Keratinocyte (primary cell): ENCODE results near the gene EML1. TPM values are rescaled to one million over a fixed set of nuclear protein-coding genes. Genes with fewer than 3 reads are reported as not detected.

Experiments used
- DNase-seq: peaks from one replicate; pipeline ENCODE4 v3.0.0-alpha.2; 2011; ENCODE audit warnings: low read depth, missing footprints, low spot score
- FAIRE-seq: peaks from 2 replicates; lab custom pipeline; 2011; peaks lifted over from hg19 to GRCh38; lab: Jason Lieb, UNC
- H2AFZ ChIP-seq: 2 replicates; pipeline ENCODE4 v1.6.0; 2012; ENCODE audit warnings: low read length, control low read depth, inconsistent platforms; ENCODE audit not compliant: control insufficient read depth
- H3K27ac ChIP-seq: 2 replicates; pipeline ENCODE4 v1.5.1; 2011; ENCODE audit warnings: low read length; ENCODE audit not compliant: control insufficient read depth, insufficient read depth
- H3K27me3 ChIP-seq: 3 replicates; pipeline ENCODE4 v1.6.0; 2011; ENCODE audit warnings: low read length; ENCODE audit not compliant: control insufficient read depth, insufficient read depth; ENCODE audit errors: extremely low read depth
- H3K36me3 ChIP-seq, 2 experiments: 2 replicates in 1 of 2; 3 replicates in 1 of 2; pipeline ENCODE4 v1.5.1; 2011; ENCODE audit warnings: low read length in 2 of 2, mild to moderate bottlenecking in 1 of 2; ENCODE audit not compliant: control insufficient read depth in 2 of 2, insufficient read depth in 2 of 2; ENCODE audit errors: extremely low read depth in 1 of 2
- H3K4me1 ChIP-seq: 3 replicates; pipeline ENCODE4 v1.5.1; 2011; ENCODE audit warnings: low read length; ENCODE audit not compliant: control insufficient read depth, insufficient read depth; ENCODE audit errors: extremely low read depth
- H3K4me2 ChIP-seq: 3 replicates; pipeline ENCODE4 v1.6.0; 2011; ENCODE audit warnings: low read depth, low read length; ENCODE audit not compliant: control insufficient read depth, insufficient read depth; ENCODE audit errors: extremely low read depth
- H3K4me3 ChIP-seq, 3 experiments: fragments of 200-600 bp in 1 of 3; sonication (generic) in 1 of 3; 2 replicates in 2 of 3; 3 replicates in 1 of 3; pipeline ENCODE4 v1.5.1; 2011 to 2016; ENCODE audit warnings: low read length in 3 of 3, mild to moderate bottlenecking in 3 of 3, control low read depth in 2 of 3, inconsistent platforms in 1 of 3, low read depth in 1 of 3, mixed read lengths in 1 of 3, mixed run types in 1 of 3, moderate library complexity in 1 of 3; ENCODE audit not compliant: control insufficient read depth in 2 of 3, insufficient read depth in 2 of 3; ENCODE audit errors: extremely low read depth in 1 of 3
- H3K79me2 ChIP-seq: 2 replicates; pipeline ENCODE4 v1.6.0; 2012; ENCODE audit warnings: low read length; ENCODE audit not compliant: control insufficient read depth, insufficient read depth
- H3K9ac ChIP-seq: 3 replicates; pipeline ENCODE4 v1.6.0; 2011; ENCODE audit warnings: low read length; ENCODE audit not compliant: control insufficient read depth, insufficient read depth; ENCODE audit errors: extremely low read depth
- H3K9me1 ChIP-seq: 3 replicates; pipeline ENCODE4 v1.6.0; 2011; ENCODE audit warnings: low read length; ENCODE audit not compliant: control insufficient read depth, insufficient read depth; ENCODE audit errors: extremely low read depth
- H3K9me3 ChIP-seq: 2 replicates; pipeline ENCODE4 v1.5.1; 2012; ENCODE audit warnings: low read depth, low read length; ENCODE audit not compliant: control insufficient read depth
- H4K20me1 ChIP-seq: 3 replicates; pipeline ENCODE4 v1.6.0; 2011; ENCODE audit warnings: low read length; ENCODE audit not compliant: control insufficient read depth, insufficient read depth; ENCODE audit errors: extremely low read depth
- CTCF ChIP-seq, 3 experiments: IDR thresholded peaks in 1 of 3; conservative IDR thresholded peaks in 1 of 3; optimal IDR thresholded peaks in 1 of 3; 2 replicates in 2 of 3; 3 replicates in 1 of 3; pipeline versions ENCODE3 to v1.5.1; 2011; ENCODE audit warnings: low read length in 3 of 3, mild to moderate bottlenecking in 3 of 3, moderate library complexity in 2 of 3, control low read depth in 1 of 3, inconsistent platforms in 1 of 3; ENCODE audit not compliant: insufficient read depth in 2 of 3; ENCODE audit errors: extremely low read depth in 1 of 3
- EZH2 ChIP-seq: IDR thresholded peaks from one replicate; pipeline ENCODE4 v1.6.1; 2012; ENCODE audit warnings: inconsistent platforms, mild to moderate bottlenecking, low read length, moderate library complexity
- dilution Hi-C: fragments of 300-500 bp; cut with MboI; formaldehyde crosslinking; loops from one replicate; pipeline ENCODE4 v1.7.0; 2020; ENCODE audit warnings: low sequenced_read_pairs; ENCODE audit not compliant: extremely low pct_ligation_motif_present
- polyA plus RNA-seq, 5 experiments: library from polyadenylated mRNA; depleted of rRNA in 3 of 5; stranded (reverse) in 3 of 5; stranded (forward) in 1 of 5; unstranded in 1 of 5; fragments of >200 nt; gene quantifications; 1 replicate in 1 of 5; 2 replicates in 3 of 5; 3 replicates in 1 of 5; pipeline versions ENCODE4 v1.2.1 to v1.2.3, GENCODE V29; 2011 to 2012; ENCODE audit warnings: missing spikeins in 2 of 5, low read depth in 1 of 5, low replicate concordance in 1 of 5

EML1 gene
- polyA plus RNA-seq, 1 donor (not counting 4 experiments of a cell fraction or from before 2014, with no cell fraction given): 0.84 TPM

GRCh38 chr14:99841436-99842071 lies 48.3 kb downstream of the EML1 start:
- H3K9ac ChIP-seq: no peak overlapping the region
- H3K4me3 ChIP-seq: no peak overlapping the region
- no peak overlapping the region for H3K27ac ChIP-seq
- H3K9me1 ChIP-seq: no peaks in the 10 kb centered on the region
- peaks cover under 1% of the 10 kb centered on the region for H3K9me3 ChIP-seq
- DNase-seq: no peak
- H3K4me2 ChIP-seq: no peak overlapping the region
- H2AFZ ChIP-seq: no peak overlapping the region
- H3K79me2 ChIP-seq: no peaks in the 10 kb centered on the region
- no peak for FAIRE-seq
- H3K4me1 ChIP-seq: no peaks in the 10 kb centered on the region
- no peaks in the 10 kb centered on the region for H4K20me1 ChIP-seq
- no peak for TF ChIP-seq EZH2
- no peak for TF ChIP-seq CTCF (optimal IDR thresholded peaks at IDR 0.05 in 1 of 3, IDR thresholded peaks at IDR 0.05 in 1 of 3, conservative IDR thresholded peaks at IDR 0.05 in 1 of 3; ENCODE audit: extremely low read depth in 1 of 3, insufficient read depth in 2 of 3, low read length in 3 of 3)
- H3K36me3 ChIP-seq: no peaks in the 10 kb centered on the region
- dilution Hi-C loops: no loop called here
- peaks cover 56% of the 10 kb centered on the region for H3K27me3 ChIP-seq

GRCh38 chr14:99842141-99842540 lies 48.9 kb downstream of the EML1 start:
- dilution Hi-C loops: no loop called here
- FAIRE-seq: no peak

More at GRCh38 chr14:99842141-99842540, 48.9 kb downstream of the EML1 start:
- Histone ChIP-seq H3K4me2 (no peak overlapping the region), H3K27ac (no peak overlapping the region), H3K9ac (no peak overlapping the region), H3K36me3 (no peaks in the 10 kb centered on the region), H3K27me3 (peaks cover 50% of the 10 kb centered on the region), H3K4me1 (no peaks in the 10 kb centered on the region), H4K20me1 (no peaks in the 10 kb centered on the region), H2AFZ (no peak overlapping the region), H3K9me3 (peaks cover 1% of the 10 kb centered on the region), H3K9me1 (no peaks in the 10 kb centered on the region), H3K79me2 (no peaks in the 10 kb centered on the region), H3K4me3 (no peak overlapping the region)
- TF ChIP-seq CTCF (optimal IDR thresholded peaks at IDR 0.05 in 1 of 3, IDR thresholded peaks at IDR 0.05 in 1 of 3, conservative IDR thresholded peaks at IDR 0.05 in 1 of 3; ENCODE audit: extremely low read depth in 1 of 3, insufficient read depth in 2 of 3, low read length in 3 of 3) (no peak), EZH2 (no peak)
- no peak for DNase-seq
